Prostate gland (tissue), 2 donors: ENCODE data around the gene ZNF718.

Source experiments
- POLR2A ChIP-seq: fragments of 450-650 bp; IDR thresholded peaks from one replicate; pipeline ENCODE4 v1.6.1; 2016; ENCODE audit warnings: antibody characterized with exemption, mild to moderate bottlenecking
- TF ChIP-seq, protein P1 (sequence below), 4 experiments: fragments of 200-600 bp in 2 of 4; fragments of 450-650 bp in 2 of 4; sonication (generic) in 2 of 4; IDR thresholded peaks; 1 replicate in 3 of 4; 2 replicates in 1 of 4; pipeline ENCODE4 v1.5.1; 2016 to 2019; ENCODE audit warnings: antibody characterized with exemption in 4 of 4, mild to moderate bottlenecking in 2 of 4, moderate library complexity in 2 of 4

DNA sequence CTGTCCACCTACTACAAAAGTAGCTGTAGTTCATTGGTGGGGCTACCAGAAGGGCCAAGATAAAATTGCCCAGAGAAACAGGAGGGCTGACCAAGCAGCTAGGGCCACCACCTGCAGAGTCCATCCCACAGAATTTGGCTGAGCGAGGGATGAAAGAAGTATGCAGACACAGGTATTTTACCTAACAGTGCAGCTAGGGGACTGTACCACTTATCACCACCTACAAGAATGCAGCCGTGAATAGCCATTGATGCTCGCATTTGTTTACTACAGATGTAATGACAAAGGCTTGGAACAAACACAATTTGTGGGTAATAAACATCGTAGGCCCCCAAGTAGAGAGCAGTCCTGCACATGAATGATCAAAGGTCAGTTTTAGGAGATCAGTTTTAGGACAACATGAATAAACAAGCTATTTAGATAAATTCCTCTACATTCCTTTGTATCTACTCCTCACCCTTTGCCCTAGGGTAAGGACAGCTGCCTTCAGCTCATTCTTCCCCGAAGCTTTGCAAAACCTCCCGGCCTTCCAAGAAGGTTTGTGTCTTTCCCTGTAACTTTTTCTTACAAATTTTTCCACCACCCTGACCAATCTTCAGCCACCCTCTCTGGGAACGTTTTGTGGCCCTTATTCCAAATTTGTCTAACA, 49.5 kb downstream of the ZNF718 start:
- TF ChIP-seq, protein P1, sequence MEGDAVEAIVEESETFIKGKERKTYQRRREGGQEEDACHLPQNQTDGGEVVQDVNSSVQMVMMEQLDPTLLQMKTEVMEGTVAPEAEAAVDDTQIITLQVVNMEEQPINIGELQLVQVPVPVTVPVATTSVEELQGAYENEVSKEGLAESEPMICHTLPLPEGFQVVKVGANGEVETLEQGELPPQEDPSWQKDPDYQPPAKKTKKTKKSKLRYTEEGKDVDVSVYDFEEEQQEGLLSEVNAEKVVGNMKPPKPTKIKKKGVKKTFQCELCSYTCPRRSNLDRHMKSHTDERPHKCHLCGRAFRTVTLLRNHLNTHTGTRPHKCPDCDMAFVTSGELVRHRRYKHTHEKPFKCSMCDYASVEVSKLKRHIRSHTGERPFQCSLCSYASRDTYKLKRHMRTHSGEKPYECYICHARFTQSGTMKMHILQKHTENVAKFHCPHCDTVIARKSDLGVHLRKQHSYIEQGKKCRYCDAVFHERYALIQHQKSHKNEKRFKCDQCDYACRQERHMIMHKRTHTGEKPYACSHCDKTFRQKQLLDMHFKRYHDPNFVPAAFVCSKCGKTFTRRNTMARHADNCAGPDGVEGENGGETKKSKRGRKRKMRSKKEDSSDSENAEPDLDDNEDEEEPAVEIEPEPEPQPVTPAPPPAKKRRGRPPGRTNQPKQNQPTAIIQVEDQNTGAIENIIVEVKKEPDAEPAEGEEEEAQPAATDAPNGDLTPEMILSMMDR (IDR thresholded peaks at IDR 0.05), result no peak
- no peak for TF ChIP-seq POLR2A
